Transverse colon (tissue), 4 donors: ENCODE measurements around the gene SRMS.

ENCODE experiments used
- CTCF ChIP-seq, 5 experiments: fragments of 200-600 bp in 3 of 5; fragments of 450-650 bp in 2 of 5; sonication (generic) in 3 of 5; IDR thresholded peaks; 1 replicate in 2 of 5; 2 replicates in 3 of 5; pipeline ENCODE4 v1.5.1; 2016 to 2017; ENCODE audit warnings: antibody characterized with exemption in 5 of 5, inconsistent platforms in 3 of 5, mild to moderate bottlenecking in 2 of 5, moderate library complexity in 1 of 5
- POLR2A ChIP-seq: fragments of 450-650 bp; IDR thresholded peaks from one replicate; pipeline ENCODE4 v1.6.1; 2016; ENCODE audit warnings: antibody characterized with exemption, mild to moderate bottlenecking, moderate library complexity
- POLR2AphosphoS5 ChIP-seq, 3 donors: sonication (generic); formaldehyde crosslinking; IDR thresholded peaks; one replicate each; pipeline ENCODE4 v1.6.1; 2016; ENCODE audit warnings: antibody characterized with exemption in 3 of 3

DNA sequence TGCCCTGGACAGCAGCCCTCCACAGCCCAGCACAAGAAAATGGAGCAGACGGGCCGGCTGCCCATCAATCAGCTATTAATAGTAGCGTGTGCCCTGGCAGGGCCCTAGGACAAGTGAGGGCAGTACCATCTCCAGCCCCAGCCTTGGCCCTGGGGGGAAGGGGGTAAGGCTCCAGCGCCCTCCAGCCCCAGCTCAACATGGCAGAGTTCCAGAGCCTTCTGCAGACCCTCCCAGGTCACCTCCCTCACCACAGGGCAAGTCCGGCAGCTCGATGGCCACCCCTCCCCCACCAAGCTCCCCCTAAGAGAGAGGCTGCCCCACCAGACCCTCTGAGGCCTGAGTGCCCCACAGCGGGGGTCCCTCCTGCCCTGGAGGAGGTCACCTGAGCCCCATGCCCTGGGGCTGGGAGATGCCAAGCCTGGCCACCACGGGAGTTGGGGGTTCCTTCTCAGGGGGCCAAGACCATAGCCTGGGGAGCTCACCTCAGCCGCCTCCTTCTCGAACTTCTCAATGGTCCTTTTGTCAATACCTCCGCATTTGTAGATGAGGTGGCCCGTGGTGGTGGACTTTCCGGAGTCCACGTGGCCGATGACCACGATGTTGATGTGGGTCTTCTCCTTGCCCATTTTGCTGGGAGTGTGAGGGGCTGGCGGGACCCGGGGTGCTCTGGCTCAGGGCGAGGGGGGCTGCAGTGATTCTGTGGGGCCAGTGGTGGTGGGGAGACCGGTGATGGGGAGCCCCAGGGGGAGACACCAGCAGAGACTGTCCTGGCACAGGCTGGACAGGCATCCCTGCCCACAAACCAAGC lies 50.2 kb downstream of the SRMS start:
- TF ChIP-seq POLR2A (no peak), CTCF (IDR thresholded peaks at IDR 0.05) (no peak), POLR2AphosphoS5 (IDR thresholded peaks at IDR 0.05) (no peak)
